Measurements from ENCODE around the gene RPS18. TPM values are rescaled to one million over a fixed set of nuclear protein-coding genes. Genes with fewer than 3 reads are reported as not detected.

The RPS18 gene
- total and polyA plus RNA-seq, 9 of the 15 experiments (the other 6 are each of a cell fraction or from before 2014, with no cell fraction given) = 5,023 to 17,516 (median 8,131) TPM

- no peak for TF ChIP-seq BRCA1 (IDR thresholded peaks at IDR 0.05)
- TF ChIP-seq BRCA1 (CRISPR knock-in tag; IDR thresholded peaks at IDR 0.05) = no peak
- no peak for TF ChIP-seq LCOR (CRISPR knock-in tag; IDR thresholded peaks at IDR 0.05)
- TF ChIP-seq, protein P1, sequence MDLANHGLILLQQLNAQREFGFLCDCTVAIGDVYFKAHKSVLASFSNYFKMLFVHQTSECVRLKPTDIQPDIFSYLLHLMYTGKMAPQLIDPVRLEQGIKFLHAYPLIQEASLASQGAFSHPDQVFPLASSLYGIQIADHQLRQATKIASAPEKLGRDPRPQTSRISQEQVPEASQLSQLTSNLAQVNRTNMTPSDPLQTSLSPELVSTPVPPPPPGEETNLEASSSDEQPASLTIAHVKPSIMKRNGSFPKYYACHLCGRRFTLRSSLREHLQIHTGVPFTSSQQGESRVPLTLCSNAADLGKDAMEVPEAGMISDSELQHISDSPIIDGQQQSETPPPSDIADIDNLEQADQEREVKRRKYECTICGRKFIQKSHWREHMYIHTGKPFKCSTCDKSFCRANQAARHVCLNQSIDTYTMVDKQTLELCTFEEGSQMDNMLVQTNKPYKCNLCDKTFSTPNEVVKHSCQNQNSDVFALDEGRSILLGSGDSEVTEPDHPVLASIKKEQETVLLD (IDR thresholded peaks at IDR 0.05) = peak; percentile 91; the same call in 1 of the 2 replicates
- TF ChIP-seq, protein P2, sequence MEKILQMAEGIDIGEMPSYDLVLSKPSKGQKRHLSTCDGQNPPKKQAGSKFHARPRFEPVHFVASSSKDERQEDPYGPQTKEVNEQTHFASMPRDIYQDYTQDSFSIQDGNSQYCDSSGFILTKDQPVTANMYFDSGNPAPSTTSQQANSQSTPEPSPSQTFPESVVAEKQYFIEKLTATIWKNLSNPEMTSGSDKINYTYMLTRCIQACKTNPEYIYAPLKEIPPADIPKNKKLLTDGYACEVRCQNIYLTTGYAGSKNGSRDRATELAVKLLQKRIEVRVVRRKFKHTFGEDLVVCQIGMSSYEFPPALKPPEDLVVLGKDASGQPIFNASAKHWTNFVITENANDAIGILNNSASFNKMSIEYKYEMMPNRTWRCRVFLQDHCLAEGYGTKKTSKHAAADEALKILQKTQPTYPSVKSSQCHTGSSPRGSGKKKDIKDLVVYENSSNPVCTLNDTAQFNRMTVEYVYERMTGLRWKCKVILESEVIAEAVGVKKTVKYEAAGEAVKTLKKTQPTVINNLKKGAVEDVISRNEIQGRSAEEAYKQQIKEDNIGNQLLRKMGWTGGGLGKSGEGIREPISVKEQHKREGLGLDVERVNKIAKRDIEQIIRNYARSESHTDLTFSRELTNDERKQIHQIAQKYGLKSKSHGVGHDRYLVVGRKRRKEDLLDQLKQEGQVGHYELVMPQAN (IDR thresholded peaks at IDR 0.05; ENCODE audit: borderline replicate concordance) = no peak
- TF ChIP-seq ZHX1 (conservative IDR thresholded peaks at IDR 0.05; ENCODE audit: low read length) = no peak
- no peak for TF ChIP-seq ZNF780A (CRISPR knock-in tag; IDR thresholded peaks at IDR 0.05)
- TF ChIP-seq CREB5 (CRISPR knock-in tag; IDR thresholded peaks at IDR 0.05) = no peak
- no peak for TF ChIP-seq IRF9 (tag; IDR thresholded peaks at IDR 0.05)
- TF ChIP-seq GTF2A2 (tag; IDR thresholded peaks at IDR 0.05) = 0 out of 2 replicates have a peak, but pooled peaks have one; percentile 36
- TF ChIP-seq ZNF586 (CRISPR knock-in tag; conservative IDR thresholded peaks at IDR 0.05) = no peak
- peak; percentile 64; the same call in 1 of the 2 replicates for TF ChIP-seq ZNF830 (CRISPR knock-in tag; IDR thresholded peaks at IDR 0.05)
- no peak; the same call in 1 of the 2 replicates for TF ChIP-seq SMARCA4 (IDR thresholded peaks at IDR 0.05)
- no peak for TF ChIP-seq ZNF644 (tag; IDR thresholded peaks at IDR 0.05; ENCODE audit: low read depth)
- no peak for TF ChIP-seq NRF1 (conservative IDR thresholded peaks at IDR 0.05 in 1 of 2, IDR thresholded peaks at IDR 0.05 in 1 of 2)
- no peak for TF ChIP-seq ZNF445 (CRISPR knock-in tag; IDR thresholded peaks at IDR 0.05; ENCODE audit: low read depth)
- TF ChIP-seq NFYB (IDR thresholded peaks at IDR 0.05; ENCODE audit: extremely low read depth, insufficient read length) = no peak
- TF ChIP-seq CCNT2 (IDR thresholded peaks at IDR 0.05; ENCODE audit: borderline replicate concordance, extremely low read depth, insufficient read length, low read depth, low read length) = peak; percentile 51
- no peak for TF ChIP-seq ZNF140 (CRISPR knock-in tag; IDR thresholded peaks at IDR 0.05)
- TF ChIP-seq HMG20B (CRISPR knock-in tag; IDR thresholded peaks at IDR 0.05) = no peak
- TF ChIP-seq SIN3B (IDR thresholded peaks at IDR 0.05; ENCODE audit: low read depth) = no peak
- 0 out of 2 replicates have a peak, but pooled peaks have one; percentile 26 for TF ChIP-seq HLTF (IDR thresholded peaks at IDR 0.05)
Observed at GRCh38 chr6:33298773-33299236, 26.9 kb downstream of the RPS18 start, which contains the start of gene RGL2 (continued).

Data from K562 (cell line).